NCI-H82 treated with DMSO at 0.1 percent for 48 hours (cell line): ENCODE data around the gene APOB.

Source experiments
- DNase-seq: peaks from one replicate; lab custom pipeline; 2025; ENCODE audit not compliant: unreplicated experiment; lab: John Stamatoyannopoulos, UW

Gene APOB, protein sequence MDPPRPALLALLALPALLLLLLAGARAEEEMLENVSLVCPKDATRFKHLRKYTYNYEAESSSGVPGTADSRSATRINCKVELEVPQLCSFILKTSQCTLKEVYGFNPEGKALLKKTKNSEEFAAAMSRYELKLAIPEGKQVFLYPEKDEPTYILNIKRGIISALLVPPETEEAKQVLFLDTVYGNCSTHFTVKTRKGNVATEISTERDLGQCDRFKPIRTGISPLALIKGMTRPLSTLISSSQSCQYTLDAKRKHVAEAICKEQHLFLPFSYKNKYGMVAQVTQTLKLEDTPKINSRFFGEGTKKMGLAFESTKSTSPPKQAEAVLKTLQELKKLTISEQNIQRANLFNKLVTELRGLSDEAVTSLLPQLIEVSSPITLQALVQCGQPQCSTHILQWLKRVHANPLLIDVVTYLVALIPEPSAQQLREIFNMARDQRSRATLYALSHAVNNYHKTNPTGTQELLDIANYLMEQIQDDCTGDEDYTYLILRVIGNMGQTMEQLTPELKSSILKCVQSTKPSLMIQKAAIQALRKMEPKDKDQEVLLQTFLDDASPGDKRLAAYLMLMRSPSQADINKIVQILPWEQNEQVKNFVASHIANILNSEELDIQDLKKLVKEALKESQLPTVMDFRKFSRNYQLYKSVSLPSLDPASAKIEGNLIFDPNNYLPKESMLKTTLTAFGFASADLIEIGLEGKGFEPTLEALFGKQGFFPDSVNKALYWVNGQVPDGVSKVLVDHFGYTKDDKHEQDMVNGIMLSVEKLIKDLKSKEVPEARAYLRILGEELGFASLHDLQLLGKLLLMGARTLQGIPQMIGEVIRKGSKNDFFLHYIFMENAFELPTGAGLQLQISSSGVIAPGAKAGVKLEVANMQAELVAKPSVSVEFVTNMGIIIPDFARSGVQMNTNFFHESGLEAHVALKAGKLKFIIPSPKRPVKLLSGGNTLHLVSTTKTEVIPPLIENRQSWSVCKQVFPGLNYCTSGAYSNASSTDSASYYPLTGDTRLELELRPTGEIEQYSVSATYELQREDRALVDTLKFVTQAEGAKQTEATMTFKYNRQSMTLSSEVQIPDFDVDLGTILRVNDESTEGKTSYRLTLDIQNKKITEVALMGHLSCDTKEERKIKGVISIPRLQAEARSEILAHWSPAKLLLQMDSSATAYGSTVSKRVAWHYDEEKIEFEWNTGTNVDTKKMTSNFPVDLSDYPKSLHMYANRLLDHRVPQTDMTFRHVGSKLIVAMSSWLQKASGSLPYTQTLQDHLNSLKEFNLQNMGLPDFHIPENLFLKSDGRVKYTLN (N-terminal part only)

GRCh38 chr2:21043744-21044532, at the start of gene APOB:
APOB (minus strand) TSS chr2:21044073; CDS start chr2:21043945, 128 bp downstream.
- no peak for DNase-seq

- no peak for DNase-seq
Observed at GRCh38 chr2:21092308-21092869, 48.5 kb upstream of the APOB start.

GRCh38 chr2:21084401-21084800, 40.5 kb upstream of the APOB start:
- DNase-seq = no peak

DNA sequence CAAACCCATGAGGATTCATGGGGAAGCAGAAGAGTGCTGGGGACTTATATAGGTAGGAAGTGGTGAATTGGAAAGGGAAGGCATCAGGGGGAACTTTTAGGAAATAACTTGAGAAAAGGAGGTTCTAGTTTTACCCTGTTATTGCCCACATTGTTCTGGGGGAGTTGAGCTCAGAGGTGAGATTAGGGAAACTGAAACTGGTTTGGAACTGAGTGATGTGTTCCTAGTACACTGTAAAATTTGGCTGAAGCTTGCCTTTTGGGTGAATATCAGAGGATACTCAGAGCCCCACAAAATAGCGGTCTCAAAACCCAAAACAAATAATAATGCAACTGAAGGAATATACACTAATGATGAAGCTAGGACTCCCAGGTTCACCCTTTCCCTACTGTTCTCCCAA, 39.6 kb upstream of the APOB start:
- DNase-seq = no peak

GRCh38 chr2:21078296-21078695, 34.4 kb upstream of the APOB start:
- no peak for DNase-seq

DNA sequence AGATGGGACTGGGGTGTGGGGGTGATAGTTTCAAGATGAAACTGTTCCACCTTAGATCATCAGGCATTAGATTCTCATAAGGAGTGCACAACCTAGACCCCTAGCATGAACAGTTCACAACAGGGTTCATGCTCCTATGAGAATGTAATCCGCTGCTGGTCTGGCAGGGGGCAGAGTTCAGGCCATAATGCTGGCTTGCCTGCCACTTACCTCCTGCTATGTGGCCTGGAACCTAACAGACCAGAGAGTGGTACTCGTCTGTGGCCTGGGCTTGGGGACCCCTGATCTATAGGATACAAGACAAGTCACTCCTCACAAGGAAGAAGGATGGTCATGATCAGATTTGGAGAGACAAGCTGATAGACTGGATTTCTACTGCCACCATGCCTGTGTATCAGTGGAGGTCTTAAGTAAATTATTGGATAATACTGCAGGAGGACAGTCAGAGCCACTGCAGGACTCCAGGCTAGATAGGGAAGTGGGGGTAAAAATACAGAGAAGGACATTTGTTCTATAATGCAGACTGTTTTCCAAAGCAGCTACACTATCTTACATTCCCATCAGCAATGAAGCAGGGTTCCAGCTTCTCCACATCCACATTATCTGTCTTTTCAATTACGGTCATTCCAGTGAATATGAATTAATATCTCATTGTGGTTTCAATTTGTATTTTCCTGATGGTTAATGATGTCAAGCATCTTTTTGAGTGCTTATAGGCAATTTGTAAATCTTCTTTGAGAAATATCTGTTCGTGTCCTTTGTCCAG, 28.8 kb upstream of the APOB start:
- DNase-seq = peak; percentile 34

- no peak for DNase-seq
Observed at GRCh38 chr2:21070341-21071257, 26.7 kb upstream of the APOB start.

- DNase-seq = no peak
Observed at GRCh38 chr2:21069746-21070340, 26.0 kb upstream of the APOB start.

DNA sequence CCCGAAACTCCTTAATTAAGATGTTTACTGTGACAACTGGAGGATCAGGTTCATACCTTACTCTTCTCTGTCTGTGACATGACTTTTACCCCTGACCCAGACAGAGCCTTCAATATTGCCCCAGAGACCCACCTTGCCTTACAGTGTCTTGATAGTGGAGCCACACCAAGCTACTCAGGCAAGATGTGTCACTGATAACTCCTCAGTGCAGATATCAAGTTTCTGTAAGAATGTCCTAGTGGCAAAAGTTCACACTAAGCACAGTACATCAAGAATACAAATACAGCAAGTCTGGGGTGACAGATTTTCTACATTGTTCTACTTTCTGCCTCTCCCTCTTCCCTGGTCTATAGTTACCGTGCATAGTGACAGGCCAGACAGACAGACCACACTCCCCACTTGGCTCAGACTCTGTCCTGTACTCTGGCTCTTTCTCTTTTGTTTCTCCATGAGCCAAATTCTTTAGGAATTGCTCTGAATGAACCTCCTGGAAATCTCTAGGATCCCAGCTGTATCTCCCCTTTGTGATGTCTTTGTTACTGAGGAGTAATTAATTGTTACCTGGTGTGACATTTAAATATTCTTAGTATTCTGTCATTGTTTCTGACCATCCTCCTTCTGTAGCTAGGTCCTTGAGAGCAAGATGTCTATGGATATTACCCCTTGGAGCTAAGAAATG, 24.1 kb upstream of the APOB start:
- DNase-seq = no peak

GRCh38 chr2:21067125-21067524, 23.3 kb upstream of the APOB start:
- DNase-seq = no peak

GRCh38 chr2:21059885-21060610, 16.2 kb upstream of the APOB start:
- DNase-seq = no peak

DNA sequence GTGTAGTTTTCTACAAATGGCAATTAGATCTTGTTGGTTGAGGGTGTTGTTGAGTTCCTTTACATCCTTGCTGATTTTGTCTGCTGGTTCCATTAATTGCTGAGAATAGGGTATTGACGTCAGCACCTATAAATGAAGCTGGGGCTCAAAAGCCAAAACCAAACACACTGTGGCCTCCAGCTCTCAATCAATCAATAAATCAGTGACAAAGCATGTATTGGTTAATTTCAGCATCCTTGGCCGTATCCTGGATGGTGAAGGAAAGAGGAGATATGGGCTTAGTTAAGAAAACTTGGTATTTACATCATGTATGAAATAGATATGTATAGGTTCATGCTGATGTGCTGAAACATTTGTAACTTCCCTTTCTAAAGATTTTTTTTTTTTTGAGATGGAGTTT, 13.2 kb upstream of the APOB start:
- DNase-seq = no peak

DNA sequence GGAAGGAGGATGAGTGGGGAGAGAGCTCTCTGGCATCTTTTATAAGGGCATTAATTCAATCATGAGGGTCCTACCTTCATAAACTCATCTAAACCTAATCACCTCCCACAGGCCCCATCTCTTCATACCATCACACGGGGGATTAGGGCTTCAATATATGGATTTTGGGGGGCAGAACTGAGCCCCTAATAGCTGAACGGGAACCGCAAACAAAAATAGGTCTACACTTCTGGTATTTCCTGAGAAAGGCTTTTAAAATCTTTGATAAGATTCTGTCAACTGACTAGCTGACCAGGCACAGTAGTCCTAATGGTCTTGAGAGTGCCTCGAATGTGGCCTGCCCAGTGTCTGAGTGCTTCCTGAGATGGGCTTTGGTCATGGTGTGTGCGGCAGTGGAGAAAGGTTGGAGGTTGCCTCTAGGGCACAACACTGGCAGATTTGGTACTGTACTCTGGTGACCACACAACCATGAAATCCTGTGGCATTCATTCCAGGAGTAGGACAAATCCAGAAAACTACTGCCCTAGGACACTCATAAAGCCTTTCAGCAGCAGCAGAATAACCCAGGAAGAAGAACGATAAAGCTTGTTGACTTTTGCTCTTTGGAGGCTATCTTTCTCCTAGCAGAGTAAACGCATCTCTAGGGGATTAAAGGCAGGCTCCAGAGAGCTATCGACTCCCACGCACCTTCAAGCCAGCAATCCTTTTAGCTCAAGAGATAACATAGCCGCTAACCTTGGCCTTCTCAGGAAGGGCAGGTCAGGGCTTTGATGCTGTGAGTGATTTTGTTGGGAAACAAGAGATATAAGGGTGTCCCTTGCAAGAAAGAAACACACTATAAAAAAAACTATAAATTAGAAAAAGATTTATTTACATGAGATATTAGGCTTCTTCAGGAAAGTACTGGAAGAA, 12.3 kb upstream of the APOB start:
- peak; percentile 81 for DNase-seq

DNA sequence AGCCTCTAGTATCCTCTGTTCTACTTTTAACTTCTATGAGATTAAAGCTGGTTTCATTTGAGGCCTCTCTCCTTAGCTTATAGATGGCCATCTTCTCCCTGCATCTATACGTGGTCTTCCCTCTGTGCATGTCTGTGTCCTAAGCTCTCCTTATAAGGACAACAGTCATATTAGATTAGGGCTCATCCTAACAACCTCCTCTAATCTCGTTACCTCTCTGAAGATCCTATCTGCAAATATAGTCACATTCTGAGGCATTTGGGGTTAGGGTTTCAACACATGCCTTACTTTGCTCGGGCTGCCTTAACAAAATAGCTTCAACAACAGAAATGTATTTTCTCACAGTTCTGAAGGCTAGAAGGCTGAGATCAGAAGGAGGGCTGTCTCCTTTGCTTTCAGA, 11.6 kb upstream of the APOB start:
- peak; percentile 99 for DNase-seq

DNA sequence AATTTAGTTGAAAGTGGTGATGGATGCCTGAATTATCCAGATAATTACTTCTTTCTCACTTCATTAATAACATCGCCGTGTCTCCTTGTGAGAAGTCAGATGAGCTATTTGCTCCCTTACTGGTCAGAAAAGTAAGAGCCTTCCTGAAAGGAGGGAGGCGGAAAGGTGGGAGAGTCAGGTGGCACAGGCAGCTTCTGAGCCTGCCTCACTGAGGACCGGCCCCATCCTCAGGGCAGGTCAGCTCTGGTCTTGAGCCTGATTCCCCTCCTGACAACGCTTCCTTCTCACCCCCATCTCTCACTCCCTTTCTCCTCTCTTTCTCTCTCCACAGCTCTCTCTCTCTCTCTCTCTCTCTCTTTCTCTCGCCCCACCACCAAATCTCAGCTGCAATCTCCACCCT, 10.1 kb upstream of the APOB start:
- no peak for DNase-seq

DNA sequence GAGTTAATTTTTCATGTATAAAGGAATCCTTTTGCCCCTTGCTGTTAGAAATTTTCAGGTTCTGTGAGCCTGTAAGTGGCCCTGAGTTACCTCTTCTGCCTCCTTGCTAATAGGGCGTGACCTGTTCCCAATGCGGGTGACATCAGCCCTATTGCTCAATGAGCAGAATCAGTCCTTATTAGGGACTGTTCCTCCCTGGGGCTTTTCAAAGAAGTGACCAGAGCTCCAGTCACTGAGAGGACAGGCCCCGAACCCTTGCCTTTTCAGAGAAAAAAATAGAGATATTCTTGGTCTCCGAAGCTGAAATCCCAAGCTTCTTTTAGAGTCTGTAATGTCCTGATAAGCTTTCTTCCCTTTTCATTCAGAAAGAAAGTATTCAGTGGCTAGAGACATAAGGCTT, 8.2 kb upstream of the APOB start:
- no peak for DNase-seq
